SH-SY5Y (cell line): ENCODE data around the gene CMPK2.

Source experiments
- GATA2 ChIP-seq: IDR thresholded peaks from 2 replicates; pipeline ENCODE4 v1.6.1; 2011; ENCODE audit warnings: mild to moderate bottlenecking, low read depth, low read length
- GATA3 ChIP-seq: IDR thresholded peaks from 2 replicates; pipeline ENCODE4 v1.6.1; 2011; ENCODE audit warnings: low read depth, mild to moderate bottlenecking, low read length, moderate library complexity

- no peak for TF ChIP-seq GATA2
- TF ChIP-seq GATA3: no peak
These were observed 773 bp downstream of the CMPK2 start for GRCh38 chr2:6864923-6865345.
